GM06990 (cell line): ENCODE data around the gene WRNIP1.
"Not testable (repeated sequence)": the region's sequence is repeated elsewhere in the genome, so short reads cannot be mapped to it uniquely, and the experiment has no call there.

Experiments
- DNase-seq: peaks from one replicate; pipeline ENCODE4 v3.0.0-alpha.2; 2011; ENCODE audit not compliant: insufficient read length; ENCODE audit errors: extremely low read depth
- H3K27me3 ChIP-seq: replicated peaks from 2 replicates; pipeline ENCODE4 v1.6.0; 2011; ENCODE audit warnings: low read length; ENCODE audit not compliant: control insufficient read depth, insufficient read depth
- H3K36me3 ChIP-seq: 2 replicates; pipeline ENCODE4 v1.5.1; 2011; ENCODE audit warnings: low read length; ENCODE audit not compliant: control insufficient read depth, insufficient read depth
- H3K4me3 ChIP-seq: replicated peaks from 2 replicates; pipeline ENCODE4 v1.5.1; 2011; ENCODE audit warnings: low read depth, mild to moderate bottlenecking, control low read depth, low read length
- CTCF ChIP-seq: IDR thresholded peaks from 2 replicates; pipeline ENCODE4 v1.5.1; 2011; ENCODE audit warnings: low read length, control low read depth, mild to moderate bottlenecking, inconsistent platforms; ENCODE audit not compliant: insufficient read depth, poor library complexity, severe bottlenecking

Gene WRNIP1

GRCh38 chr6:2756687-2757224 lies 8.4 kb upstream of the WRNIP1 start:
- no peak for TF ChIP-seq CTCF
- H3K4me3 ChIP-seq = no peak overlapping the region
- no peaks in the 10 kb centered on the region; the same call in 1 of the 2 replicates for H3K27me3 ChIP-seq
- DNase-seq = no peak
- no peaks in the 10 kb centered on the region for H3K36me3 ChIP-seq

- Histone ChIP-seq H3K27me3 (no peaks in the 10 kb centered on the region), H3K36me3 (no peaks in the 10 kb centered on the region), H3K4me3 (no peak overlapping the region)
- DNase-seq = no peak
- TF ChIP-seq CTCF = no peak
Observed at GRCh38 chr6:2758980-2759379, 6.2 kb upstream of the WRNIP1 start.

GRCh38 chr6:2760882-2761842 lies 4.0 kb upstream of the WRNIP1 start:
- peak; percentile 51 for TF ChIP-seq CTCF
- no peak for DNase-seq

GRCh38 chr6:2762868-2763267 lies 2.3 kb upstream of the WRNIP1 start:
- not testable (repeated sequence) for H3K27me3 ChIP-seq, H3K36me3 ChIP-seq, DNase-seq, H3K4me3 ChIP-seq

More at GRCh38 chr6:2760882-2761842, 4.0 kb upstream of the WRNIP1 start:
- Histone ChIP-seq H3K36me3 (no peaks in the 10 kb centered on the region), H3K4me3 (no peak overlapping the region), H3K27me3 (no peaks in the 10 kb centered on the region)

GRCh38 chr6:2763345-2763841 lies 1.8 kb upstream of the WRNIP1 start:
- Histone ChIP-seq H3K4me3 (no peak overlapping the region), H3K27me3 (no peaks in the 10 kb centered on the region), H3K36me3 (no peaks in the 10 kb centered on the region)
- TF ChIP-seq CTCF = no peak
- DNase-seq = peak; percentile 11

GRCh38 chr6:2763876-2764540 lies 1.2 kb upstream of the WRNIP1 start:
- Histone ChIP-seq H3K27me3 (no peaks in the 10 kb centered on the region), H3K36me3 (no peaks in the 10 kb centered on the region), H3K4me3 (peak overlapping the region; percentile 65; the same call in 1 of the 2 replicates)
- TF ChIP-seq CTCF = no peak
- DNase-seq = no peak
